SJCRH30 (cell line): ENCODE measurements around the gene ROBO2. TPM values are rescaled to one million over a fixed set of nuclear protein-coding genes. Genes with fewer than 3 reads are reported as not detected.

ENCODE experiments used
- DNase-seq, 2 experiments: peaks; one replicate each; pipeline ENCODE4 v3.0.0-alpha.2; 2015 to 2020
- H3K27ac ChIP-seq: fragments of 250-450 bp; sonication (Bioruptor Pico); 2 replicates; pipeline ENCODE4 v1.5.1; 2020; ENCODE audit warnings: mild to moderate bottlenecking, moderate library complexity
- H3K27me3 ChIP-seq: fragments of 250-450 bp; sonication (Bioruptor Pico); 2 replicates; pipeline ENCODE4 v1.5.1; 2020; ENCODE audit warnings: mild to moderate bottlenecking, moderate library complexity
- H3K36me3 ChIP-seq: fragments of 250-450 bp; sonication (Bioruptor Pico); 2 replicates; pipeline ENCODE4 v1.5.1; 2020; ENCODE audit warnings: mild to moderate bottlenecking, moderate library complexity
- H3K4me1 ChIP-seq: fragments of 250-450 bp; sonication (Bioruptor Pico); 2 replicates; pipeline ENCODE4 v1.5.1; 2020; ENCODE audit warnings: mild to moderate bottlenecking, moderate library complexity
- H3K4me3 ChIP-seq: fragments of 250-450 bp; sonication (Bioruptor Pico); 2 replicates; pipeline ENCODE4 v1.5.1; 2020; ENCODE audit warnings: mild to moderate bottlenecking, moderate library complexity
- H3K9me3 ChIP-seq: fragments of 250-450 bp; sonication (Bioruptor Pico); replicated peaks from 2 replicates; pipeline ENCODE4 v1.5.1; 2020; ENCODE audit warnings: mild to moderate bottlenecking, moderate library complexity
- total RNA-seq: library from RNA; depleted of rRNA; stranded (reverse); fragments of >200 nt; shearing (Covaris generic); gene quantifications from 2 replicates; pipeline ENCODE4 v1.2.3, GENCODE V29; 2014

The ROBO2 gene
- total RNA-seq, 1 experiment from 2014 or later, result 14.3 TPM

DNA sequence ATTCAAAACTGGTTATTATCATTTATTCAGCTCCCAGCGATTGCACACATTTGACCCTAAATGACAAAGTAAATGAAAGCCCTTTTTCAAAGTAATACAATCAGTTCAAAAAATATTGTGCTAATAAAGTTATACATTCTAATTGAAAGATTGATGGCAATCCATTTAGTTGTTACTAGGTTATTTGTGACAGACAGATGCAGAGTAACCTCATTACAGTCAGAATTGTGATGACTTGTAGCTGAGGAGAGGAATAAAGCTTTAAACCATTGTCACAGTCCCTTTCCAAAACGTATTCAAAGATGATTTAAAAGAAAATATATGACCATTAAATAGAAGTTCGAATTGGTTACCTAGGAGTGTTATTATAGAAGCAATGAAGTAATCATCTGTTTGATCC lies 86.1 kb downstream of the ROBO2 start:
- no peaks in the 10 kb centered on the region for H3K9me3 ChIP-seq
- H3K36me3 ChIP-seq, result no peaks in the 10 kb centered on the region
- H3K4me1 ChIP-seq, result no peaks in the 10 kb centered on the region
- no peaks in the 10 kb centered on the region for H3K27me3 ChIP-seq
- H3K4me3 ChIP-seq, result no peak overlapping the region
- DNase-seq, result no peak
- no peak overlapping the region for H3K27ac ChIP-seq

DNA sequence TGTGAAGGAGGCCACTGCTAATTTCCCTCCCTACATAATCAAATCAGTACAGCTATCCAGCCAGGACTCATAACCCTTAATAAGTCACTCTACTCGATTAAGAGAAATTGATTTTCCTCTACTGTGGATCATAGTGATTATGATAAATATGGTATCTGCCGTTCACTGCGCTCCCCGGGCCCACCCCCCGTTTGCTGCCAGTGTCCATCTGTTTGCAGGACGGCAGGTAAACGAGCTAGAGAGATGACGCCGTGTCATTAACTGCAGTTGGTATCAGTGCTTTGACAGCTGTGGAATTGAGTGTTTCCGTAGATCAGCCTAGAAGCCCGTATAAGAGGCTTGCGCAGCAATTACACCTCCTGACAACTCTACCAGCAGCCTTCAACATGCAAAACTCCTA lies 94.9 kb downstream of the ROBO2 start:
- Histone ChIP-seq H3K36me3 (no peaks in the 10 kb centered on the region), H3K27me3 (no peaks in the 10 kb centered on the region), H3K4me1 (no peaks in the 10 kb centered on the region), H3K27ac (no peak overlapping the region), H3K9me3 (no peaks in the 10 kb centered on the region), H3K4me3 (no peak overlapping the region)
- DNase-seq, result no peak

GRCh38 chr3:77137559-77137958 lies 97.7 kb downstream of the ROBO2 start:
- H3K4me3 ChIP-seq, result no peak overlapping the region
- no peak overlapping the region for H3K27ac ChIP-seq
- no peaks in the 10 kb centered on the region for H3K27me3 ChIP-seq
- no peaks in the 10 kb centered on the region for H3K36me3 ChIP-seq
- H3K9me3 ChIP-seq, result no peaks in the 10 kb centered on the region
- no peak for DNase-seq
- no peaks in the 10 kb centered on the region for H3K4me1 ChIP-seq

- no peak overlapping the region for H3K27ac ChIP-seq
- H3K27me3 ChIP-seq, result no peaks in the 10 kb centered on the region
- no peaks in the 10 kb centered on the region for H3K36me3 ChIP-seq
- H3K9me3 ChIP-seq, result no peaks in the 10 kb centered on the region
- no peak overlapping the region for H3K4me3 ChIP-seq
- H3K4me1 ChIP-seq, result no peaks in the 10 kb centered on the region
- no peak for DNase-seq
These were observed 99.7 kb downstream of the ROBO2 start for GRCh38 chr3:77139624-77140023.

GRCh38 chr3:77141423-77141822 lies 101.5 kb downstream of the ROBO2 start:
- Histone ChIP-seq H3K9me3 (no peaks in the 10 kb centered on the region), H3K27ac (no peak overlapping the region), H3K27me3 (no peaks in the 10 kb centered on the region), H3K4me1 (no peaks in the 10 kb centered on the region), H3K4me3 (no peak overlapping the region), H3K36me3 (no peaks in the 10 kb centered on the region)
- no peak for DNase-seq

- no peak for DNase-seq
- Histone ChIP-seq H3K27me3 (no peaks in the 10 kb centered on the region), H3K27ac (no peak overlapping the region), H3K4me1 (no peaks in the 10 kb centered on the region), H3K36me3 (no peaks in the 10 kb centered on the region), H3K9me3 (no peaks in the 10 kb centered on the region), H3K4me3 (no peak overlapping the region)
These were observed 102.7 kb downstream of the ROBO2 start for GRCh38 chr3:77142578-77142977.

GRCh38 chr3:77146004-77146403 lies 106.1 kb downstream of the ROBO2 start:
- Histone ChIP-seq H3K4me3 (no peak overlapping the region), H3K9me3 (no peaks in the 10 kb centered on the region), H3K27me3 (no peaks in the 10 kb centered on the region), H3K27ac (no peak overlapping the region), H3K36me3 (no peaks in the 10 kb centered on the region), H3K4me1 (no peaks in the 10 kb centered on the region)
- no peak for DNase-seq

- no peaks in the 10 kb centered on the region for H3K9me3 ChIP-seq
- H3K36me3 ChIP-seq, result no peaks in the 10 kb centered on the region
- no peak overlapping the region for H3K4me3 ChIP-seq
- no peaks in the 10 kb centered on the region for H3K27me3 ChIP-seq
- no peak for DNase-seq
- no peak overlapping the region for H3K27ac ChIP-seq
- no peaks in the 10 kb centered on the region for H3K4me1 ChIP-seq
These were observed 108.1 kb downstream of the ROBO2 start for GRCh38 chr3:77147836-77148578.

- Histone ChIP-seq H3K27ac (no peak overlapping the region), H3K27me3 (no peaks in the 10 kb centered on the region), H3K36me3 (no peaks in the 10 kb centered on the region)
These were observed 109.5 kb downstream of the ROBO2 start for GRCh38 chr3:77149382-77149781.

DNA sequence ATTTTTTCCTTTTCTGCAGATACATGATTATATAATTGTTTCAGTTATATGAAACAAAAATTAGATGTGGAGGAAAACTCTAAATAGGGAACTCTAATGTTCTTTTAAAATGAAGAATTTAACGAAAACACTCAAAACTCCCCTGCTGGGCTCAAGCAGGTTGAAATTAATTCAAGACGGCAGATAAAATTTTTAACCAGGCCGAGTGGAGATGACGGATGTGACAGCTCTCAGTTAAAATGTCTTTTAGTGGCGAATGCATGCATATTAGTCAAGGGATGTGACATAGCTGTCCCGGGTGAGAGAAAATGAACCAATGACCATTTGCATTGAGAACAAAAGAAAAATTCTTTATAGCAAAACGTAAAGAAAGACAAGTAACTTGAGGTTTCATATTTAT lies 110.1 kb downstream of the ROBO2 start:
- no peaks in the 10 kb centered on the region for H3K27me3 ChIP-seq
- no peak overlapping the region for H3K4me3 ChIP-seq
- H3K27ac ChIP-seq, result no peak overlapping the region
- no peaks in the 10 kb centered on the region for H3K4me1 ChIP-seq
- no peaks in the 10 kb centered on the region for H3K9me3 ChIP-seq
- no peaks in the 10 kb centered on the region for H3K36me3 ChIP-seq
- DNase-seq, result no peak

More at GRCh38 chr3:77149382-77149781, 109.5 kb downstream of the ROBO2 start:
- Histone ChIP-seq H3K4me3 (no peak overlapping the region), H3K4me1 (no peaks in the 10 kb centered on the region), H3K9me3 (no peaks in the 10 kb centered on the region)
- DNase-seq, result no peak

DNA sequence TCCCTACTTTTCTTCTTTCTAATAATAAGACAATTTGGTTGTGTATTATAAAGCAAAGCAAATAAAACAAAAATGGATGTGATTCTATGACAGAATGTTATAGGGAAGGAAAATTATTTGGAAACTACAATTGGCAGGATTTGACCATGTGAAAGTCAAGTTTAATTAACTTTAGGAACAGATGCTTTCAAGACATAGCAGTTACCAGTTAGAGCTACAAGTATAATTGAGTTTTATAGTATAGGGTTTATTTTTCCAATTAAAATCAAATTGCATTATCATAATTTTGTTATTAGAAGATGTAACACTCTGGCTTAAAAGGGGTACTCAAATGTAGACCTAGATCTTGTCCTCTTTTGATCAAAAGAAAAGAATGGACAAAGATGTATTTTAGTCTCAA lies 110.9 kb downstream of the ROBO2 start:
- Histone ChIP-seq H3K9me3 (no peaks in the 10 kb centered on the region), H3K4me1 (no peaks in the 10 kb centered on the region), H3K4me3 (no peak overlapping the region), H3K36me3 (no peaks in the 10 kb centered on the region), H3K27ac (no peak overlapping the region), H3K27me3 (no peaks in the 10 kb centered on the region)
- no peak for DNase-seq

DNA sequence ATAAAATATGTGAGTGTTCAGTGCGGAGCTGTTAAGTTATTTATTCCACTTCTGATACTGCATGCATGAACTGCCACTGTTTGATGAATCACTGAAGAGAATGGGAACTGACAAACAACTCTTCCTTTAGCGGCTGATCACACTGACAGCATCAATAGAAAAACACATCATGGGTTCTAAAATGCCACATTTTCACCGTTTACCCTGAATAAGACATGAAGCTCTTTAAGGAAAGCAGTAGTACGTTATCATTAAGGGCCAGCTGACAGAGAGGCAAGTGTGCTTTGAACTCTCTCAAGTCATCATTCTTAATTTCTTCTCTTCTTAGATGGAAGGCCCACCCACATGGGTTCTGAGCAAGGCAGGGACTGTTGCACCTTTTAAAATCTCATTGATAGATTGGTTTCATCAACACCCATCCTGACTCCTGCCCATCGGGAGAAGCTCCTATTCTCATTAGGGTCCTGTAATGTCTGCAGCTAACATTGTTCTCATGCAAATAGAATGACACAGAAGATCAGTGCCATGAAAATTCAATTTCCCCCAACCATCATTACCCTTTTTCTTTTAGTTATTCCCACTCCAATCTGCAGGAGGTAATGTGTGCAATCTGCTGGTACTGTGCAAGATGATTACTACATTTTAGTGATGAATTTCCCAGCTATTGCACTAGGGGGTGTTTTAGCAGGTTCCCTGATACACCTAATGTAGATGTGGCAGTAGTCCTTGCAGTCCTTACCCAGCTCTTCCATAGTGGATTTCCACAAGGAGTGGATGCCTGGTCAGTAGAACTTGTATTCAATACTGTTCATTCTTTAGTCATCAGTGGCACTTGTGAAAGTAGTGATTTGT lies 119.1 kb downstream of the ROBO2 start:
- H3K4me1 ChIP-seq, result no peaks in the 10 kb centered on the region
- H3K4me3 ChIP-seq, result no peak overlapping the region
- H3K27ac ChIP-seq, result no peak overlapping the region
- no peaks in the 10 kb centered on the region for H3K36me3 ChIP-seq
- H3K9me3 ChIP-seq, result no peaks in the 10 kb centered on the region
- no peaks in the 10 kb centered on the region for H3K27me3 ChIP-seq
- no peak for DNase-seq

DNA sequence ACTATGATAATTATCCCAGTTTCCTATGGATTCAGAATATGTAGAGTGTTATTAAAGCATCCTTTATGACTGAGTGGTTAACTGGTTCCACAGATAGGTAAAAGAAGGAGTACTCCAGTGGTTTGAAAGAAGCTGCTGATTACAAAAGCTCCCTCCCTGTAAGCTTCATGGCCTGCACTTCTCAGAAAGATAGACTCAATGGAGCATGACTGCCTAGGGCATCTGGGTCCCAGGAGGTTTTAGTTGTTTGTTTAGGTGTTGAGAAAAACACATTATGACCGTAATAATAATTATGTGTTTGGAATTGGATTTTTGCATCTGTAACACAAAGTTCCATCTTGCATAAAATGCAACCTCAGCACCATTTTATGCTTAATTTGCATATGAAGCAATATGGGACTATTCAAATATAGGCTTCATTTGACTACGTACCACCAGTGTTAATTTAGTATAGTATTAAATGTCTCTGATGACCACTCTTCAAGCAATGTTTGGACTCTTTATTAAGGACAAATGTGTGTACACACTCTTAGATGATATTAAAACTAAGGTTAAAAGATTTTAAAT lies 121.1 kb downstream of the ROBO2 start:
- Histone ChIP-seq H3K4me3 (no peak overlapping the region), H3K4me1 (no peaks in the 10 kb centered on the region), H3K27ac (no peak overlapping the region), H3K36me3 (no peaks in the 10 kb centered on the region), H3K27me3 (no peaks in the 10 kb centered on the region), H3K9me3 (no peaks in the 10 kb centered on the region)
- DNase-seq, result no peak

- H3K27ac ChIP-seq, result no peak overlapping the region
- no peak for DNase-seq
- H3K9me3 ChIP-seq, result no peaks in the 10 kb centered on the region
- H3K36me3 ChIP-seq, result no peaks in the 10 kb centered on the region
- no peaks in the 10 kb centered on the region for H3K4me1 ChIP-seq
- H3K4me3 ChIP-seq, result no peak overlapping the region
- no peaks in the 10 kb centered on the region for H3K27me3 ChIP-seq
These were observed 129.9 kb downstream of the ROBO2 start for GRCh38 chr3:77169823-77170222.

- Histone ChIP-seq H3K9me3 (no peaks in the 10 kb centered on the region), H3K27me3 (no peaks in the 10 kb centered on the region), H3K27ac (no peak overlapping the region), H3K36me3 (no peaks in the 10 kb centered on the region), H3K4me1 (no peaks in the 10 kb centered on the region), H3K4me3 (no peak overlapping the region)
- no peak for DNase-seq
These were observed 131.1 kb downstream of the ROBO2 start for GRCh38 chr3:77171026-77171425.
